ENCODE measurements around the gene ZDHHC1.

DNA sequence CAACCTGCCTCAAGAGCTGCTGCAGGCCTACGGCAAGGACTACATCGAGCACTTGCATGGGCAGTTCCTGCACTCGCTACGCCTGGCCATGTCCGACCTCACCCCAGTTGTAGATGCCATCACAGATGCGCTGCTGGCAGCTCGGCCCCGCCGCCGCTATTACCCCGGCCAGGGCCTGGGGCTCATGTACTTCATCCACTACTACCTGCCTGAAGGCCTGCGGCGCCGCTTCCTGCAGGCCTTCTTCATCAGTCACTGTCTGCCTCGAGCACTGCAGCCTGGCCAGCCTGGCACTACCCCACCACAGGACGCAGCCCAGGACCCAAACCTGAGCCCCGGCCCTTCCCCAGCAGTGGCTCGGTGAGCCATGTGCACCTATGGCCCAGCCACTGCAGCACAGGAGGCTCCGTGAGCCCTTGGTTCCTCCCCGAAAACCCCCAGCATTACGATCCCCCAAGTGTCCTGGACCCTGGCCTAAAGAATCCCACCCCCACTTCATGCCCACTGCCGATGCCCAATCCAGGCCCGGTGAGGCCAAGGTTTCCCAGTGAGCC, 20.4 kb upstream of the ZDHHC1 start:
- TF ChIP-seq, protein P1, sequence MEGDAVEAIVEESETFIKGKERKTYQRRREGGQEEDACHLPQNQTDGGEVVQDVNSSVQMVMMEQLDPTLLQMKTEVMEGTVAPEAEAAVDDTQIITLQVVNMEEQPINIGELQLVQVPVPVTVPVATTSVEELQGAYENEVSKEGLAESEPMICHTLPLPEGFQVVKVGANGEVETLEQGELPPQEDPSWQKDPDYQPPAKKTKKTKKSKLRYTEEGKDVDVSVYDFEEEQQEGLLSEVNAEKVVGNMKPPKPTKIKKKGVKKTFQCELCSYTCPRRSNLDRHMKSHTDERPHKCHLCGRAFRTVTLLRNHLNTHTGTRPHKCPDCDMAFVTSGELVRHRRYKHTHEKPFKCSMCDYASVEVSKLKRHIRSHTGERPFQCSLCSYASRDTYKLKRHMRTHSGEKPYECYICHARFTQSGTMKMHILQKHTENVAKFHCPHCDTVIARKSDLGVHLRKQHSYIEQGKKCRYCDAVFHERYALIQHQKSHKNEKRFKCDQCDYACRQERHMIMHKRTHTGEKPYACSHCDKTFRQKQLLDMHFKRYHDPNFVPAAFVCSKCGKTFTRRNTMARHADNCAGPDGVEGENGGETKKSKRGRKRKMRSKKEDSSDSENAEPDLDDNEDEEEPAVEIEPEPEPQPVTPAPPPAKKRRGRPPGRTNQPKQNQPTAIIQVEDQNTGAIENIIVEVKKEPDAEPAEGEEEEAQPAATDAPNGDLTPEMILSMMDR (conservative IDR thresholded peaks at IDR 0.05; ENCODE audit: low read length) = no peak
- TF ChIP-seq EZH2phosphoT487 (IDR thresholded peaks at IDR 0.05; ENCODE audit: borderline replicate concordance) = no peak

Data from Loucy (cell line).